PC-9 (cell line): Measurements from ENCODE around the gene ZNF660. TPM values are rescaled to one million over a fixed set of nuclear protein-coding genes. Genes with fewer than 3 reads are reported as not detected.

Experiments
- BruUV-seq: library from RNA; stranded (reverse); fragments of 400-500 nt; replicated peaks from 2 replicates; lab custom pipeline; 2021; lab: Mats Ljungman, UMichigan
- CTCF ChIA-PET: fragments of 300-600 bp; sonication (Branson Sonifier 250); formaldehyde crosslinking; loops from one replicate; lab custom pipeline; 2022; ENCODE audit warnings: antibody characterized with exemption; lab: Charles Lee
- POLR2A ChIA-PET: fragments of 300-600 bp; sonication (Branson Sonifier 250); formaldehyde crosslinking; loops from one replicate; lab custom pipeline; 2022; ENCODE audit warnings: antibody characterized with exemption; ENCODE audit not compliant: unreplicated experiment; lab: Charles Lee
- DNase-seq, 2 experiments: peaks; one replicate each; pipeline versions ENCODE4 v3.0.0 to v3.0.0-alpha.2; 2015 to 2022; ENCODE audit warnings: mixed read lengths in 1 of 2
- H2AFZ ChIP-seq: fragments of 200-600 bp; sonication (generic); 2 replicates; pipeline ENCODE4 v1.8.1; 2017; ENCODE audit warnings: antibody characterized with exemption
- H3F3A ChIP-seq: fragments of 200-600 bp; sonication (generic); 2 replicates; pipeline ENCODE4 v1.8.1; 2017; ENCODE audit warnings: antibody characterized with exemption, mild to moderate bottlenecking, low read depth; ENCODE audit not compliant: insufficient read depth
- H3K27ac ChIP-seq: fragments of 200-600 bp; sonication (generic); 2 replicates; pipeline ENCODE4 v1.6.1; 2016; ENCODE audit warnings: mixed run types
- H3K27me3 ChIP-seq: fragments of 200-600 bp; sonication (generic); 2 replicates; pipeline ENCODE4 v1.6.1; 2016; ENCODE audit warnings: low read depth, mixed run types; ENCODE audit not compliant: insufficient read depth
- H3K36me3 ChIP-seq: fragments of 200-600 bp; sonication (generic); 2 replicates; pipeline ENCODE4 v1.6.1; 2016; ENCODE audit warnings: low read depth, mixed run types
- H3K4me1 ChIP-seq: fragments of 200-600 bp; sonication (generic); replicated peaks from 2 replicates; pipeline ENCODE4 v1.6.1; 2016; ENCODE audit warnings: mixed run types; ENCODE audit not compliant: insufficient read depth
- H3K4me2 ChIP-seq: fragments of 200-600 bp; sonication (generic); 2 replicates; pipeline ENCODE4 v1.6.1; 2017; ENCODE audit warnings: mixed run types
- H3K4me3 ChIP-seq: fragments of 200-600 bp; sonication (generic); 2 replicates; pipeline ENCODE4 v1.6.1; 2016; ENCODE audit warnings: mixed run types
- H3K79me2 ChIP-seq: fragments of 200-600 bp; sonication (generic); 2 replicates; pipeline ENCODE4 v1.6.1; 2017; ENCODE audit warnings: low read depth, mixed run types
- H3K9me2 ChIP-seq: fragments of 200-600 bp; sonication (generic); 2 replicates; pipeline ENCODE4 v1.8.1; 2017; ENCODE audit warnings: mild to moderate bottlenecking; ENCODE audit not compliant: insufficient read depth
- H3K9me3 ChIP-seq: fragments of 200-600 bp; sonication (generic); 2 replicates; pipeline ENCODE4 v1.8.1; 2016; ENCODE audit warnings: low read depth; ENCODE audit not compliant: insufficient read depth
- H4K20me1 ChIP-seq: fragments of 200-600 bp; sonication (generic); 2 replicates; pipeline ENCODE4 v1.8.1; 2017; ENCODE audit not compliant: insufficient read depth
- CTCF ChIP-seq: fragments of 200-600 bp; sonication (generic); conservative IDR thresholded peaks from 2 replicates; pipeline ENCODE4 v1.6.1; 2017; ENCODE audit warnings: mixed run types, antibody characterized with exemption, mild to moderate bottlenecking, moderate library complexity
- EZH2 ChIP-seq: fragments of 200-600 bp; sonication (generic); IDR thresholded peaks from 2 replicates; pipeline ENCODE4 v1.8.0; 2017; ENCODE audit warnings: antibody characterized with exemption, low read depth
- intact Hi-C: fragments of 100-400 bp; cut with micrococcal nuclease; formaldehyde crosslinking; loops from one replicate; pipeline ENCODE4 v1.10.0; 2022; ENCODE audit not compliant: unreplicated experiment
- total RNA-seq: library from RNA; stranded (reverse); gene quantifications from 2 replicates; pipeline ENCODE4 v1.2.3, GENCODE V29; 2021

ZNF660 gene
- total RNA-seq, 1 experiment from 2014 or later: 1.2 TPM

- Histone ChIP-seq H3K9me3 (peaks cover 20% of the 10 kb centered on the region), H3K36me3 (peaks cover 5% of the 10 kb centered on the region; the same call in 1 of the 2 replicates), H3K27ac (no peak within 1 kb of the TSS), H3K4me2 (peak within 1 kb of the TSS; percentile 92), H4K20me1 (no peaks in the 10 kb centered on the region), H3K27me3 (no peaks in the 10 kb centered on the region), H3K79me2 (peaks cover 12% of the 10 kb centered on the region), H3F3A (no peaks in the 10 kb centered on the region), H3K4me3 (peak within 1 kb of the TSS; percentile 98), H2AFZ (peak within 1 kb of the TSS; percentile 96), H3K9me2 (no peaks in the 10 kb centered on the region), H3K4me1 (0 out of 2 replicates have a peak, but pooled peaks cover 3% of the 10 kb centered on the region)
- CTCF ChIA-PET: no interaction called here
- intact Hi-C loops: loop anchor here (1.0 to 2.0 kb wide), 4 partner anchors 24 to 138 kb away; partner anchors contain the start of gene ZNF502
- POLR2A ChIA-PET: interaction anchor here (0.6 to 0.7 kb wide), 2 partner anchors 145 to 248 kb away, joined by 4 to 16 read pairs; no protein-coding TSS in a partner anchor
- BruUV-seq: TSS peak; percentile 58
- DNase-seq: peak; percentile 75 to 80
- TF ChIP-seq CTCF: no peak
- TF ChIP-seq EZH2: no peak
Observed at GRCh38 chr3:44648564-44649229, 63.9 kb downstream of the ZNF660 start, which contains the start of gene ZNF35. Gene ZNF35, plus strand, starts transcription at chr3:44648732. Its CDS starts 2,336 bp downstream, at chr3:44651068.

Other genes with a start within 250 kb of the ZNF660 start
- 22.8 and 28.3 TPM in 2 replicates for gene TCAIM, start 246.2 kb upstream of the ZNF660 start, total RNA-seq
- 15.9 and 20.3 TPM in 2 replicates for gene ZNF445, start 107.3 kb upstream of the ZNF660 start, total RNA-seq
- 0.83 TPM in 2 replicates for gene ZKSCAN7, start 29.8 kb upstream of the ZNF660 start, total RNA-seq
- gene ZNF197, start 40.1 kb downstream of the ZNF660 start, total RNA-seq: 7.4 and 9.5 TPM in 2 replicates
- 5.4 and 7.0 TPM in 2 replicates for gene ZNF35, start 63.8 kb downstream of the ZNF660 start, total RNA-seq
- 2.1 and 2.8 TPM in 2 replicates for gene ZNF502, start 127.7 kb downstream of the ZNF660 start, total RNA-seq
- gene ZNF501, start 144.7 kb downstream of the ZNF660 start, total RNA-seq: 2.6 and 3.9 TPM in 2 replicates
- gene KIAA1143, start 176.7 kb downstream of the ZNF660 start, total RNA-seq: 17.8 and 34.4 TPM in 2 replicates
- 16.5 and 25.8 TPM in 2 replicates for gene KIF15, start 176.8 kb downstream of the ZNF660 start, total RNA-seq